ENCODE results near the gene TSPEAR.

The TSPEAR gene

GRCh38 chr21:44739316-44739715 is 27.9 kb upstream of the TSPEAR start:
- DNase-seq: no peak

DNA sequence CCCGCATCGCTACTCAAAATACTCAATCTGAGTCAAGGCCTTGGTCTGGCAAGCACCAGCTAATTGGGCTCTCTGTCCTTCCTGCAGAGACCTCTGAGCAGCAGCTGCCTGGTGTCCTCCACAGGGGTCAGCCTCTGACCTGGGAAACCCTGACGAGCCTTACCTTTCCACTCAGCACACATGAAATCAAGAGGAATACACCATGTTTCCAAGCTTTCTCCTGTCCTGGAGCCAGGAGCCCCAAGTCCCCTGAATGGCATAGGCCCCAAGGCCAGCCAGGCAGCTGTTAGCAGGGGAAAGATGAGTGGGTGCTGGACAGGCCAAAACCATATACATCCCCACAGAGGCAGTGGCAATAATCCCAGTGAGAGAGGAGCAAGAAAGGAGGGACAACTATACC is 27.2 kb upstream of the TSPEAR start:
- no peak for DNase-seq

GRCh38 chr21:44737706-44738354 is 26.5 kb upstream of the TSPEAR start:
- DNase-seq: no peak

DNA sequence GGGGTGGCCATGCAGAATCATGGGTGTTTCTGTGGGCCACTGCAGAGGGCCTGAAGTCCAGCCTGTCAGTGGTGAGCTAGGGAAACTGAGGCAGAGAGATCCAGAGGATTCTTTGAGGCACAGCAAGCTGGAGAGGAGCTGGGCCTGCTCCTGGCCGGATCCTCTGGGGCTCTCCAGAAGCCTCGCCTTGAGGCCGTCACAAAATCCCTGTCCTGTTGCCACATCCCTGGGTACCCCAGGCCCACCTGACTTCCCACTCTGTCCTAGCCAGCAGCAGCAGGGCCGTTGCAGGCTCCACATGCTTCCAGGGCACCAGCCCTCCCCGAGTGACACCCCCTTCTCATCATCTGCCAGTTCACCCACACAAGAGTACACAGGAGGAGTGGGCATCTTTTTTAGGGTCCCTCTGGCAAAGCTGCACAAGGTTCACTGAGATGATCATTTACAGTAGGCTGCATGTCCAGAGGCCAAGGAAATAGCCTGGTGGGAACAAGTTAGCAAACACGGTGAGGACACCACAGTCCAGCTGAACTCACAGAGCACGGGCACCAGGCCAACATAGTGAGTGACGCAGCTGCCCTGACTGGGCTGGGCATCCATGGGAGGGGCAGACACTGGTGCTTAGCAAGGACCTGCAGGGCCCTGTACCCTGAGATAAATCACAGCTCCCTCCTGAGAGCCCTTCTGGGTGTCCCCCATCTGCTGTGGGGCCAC is 25.1 kb upstream of the TSPEAR start:
- DNase-seq: no peak

GRCh38 chr21:44735821-44736220 is 24.4 kb upstream of the TSPEAR start:
- DNase-seq: no peak

- DNase-seq: no peak
Measured at GRCh38 chr21:44734841-44735240, 23.5 kb upstream of the TSPEAR start.

GRCh38 chr21:44734026-44734745 is 22.8 kb upstream of the TSPEAR start:
- no peak for DNase-seq

DNA sequence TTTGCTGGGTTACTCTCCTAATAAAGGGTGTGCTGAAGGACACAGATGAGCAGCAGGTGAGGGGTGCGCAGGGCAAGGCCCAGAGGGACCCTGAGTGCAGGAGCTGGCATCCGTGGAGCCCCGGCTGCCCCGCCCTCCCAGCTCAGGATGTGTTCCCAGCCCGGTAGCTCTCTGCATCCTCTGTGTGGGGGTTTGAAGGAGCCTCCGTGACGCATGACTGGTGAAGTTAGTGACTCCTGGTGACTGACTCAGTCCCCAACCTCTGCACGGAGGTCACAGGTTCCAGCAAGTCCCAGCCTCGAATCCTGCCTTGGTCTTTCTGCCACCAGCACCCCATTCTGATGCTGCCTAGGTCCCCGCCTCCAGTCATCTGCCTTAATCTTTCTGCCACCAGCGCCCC is 21.6 kb upstream of the TSPEAR start:
- no peak for DNase-seq

- no peak for DNase-seq
Measured at GRCh38 chr21:44732263-44732662, 20.9 kb upstream of the TSPEAR start.

DNA sequence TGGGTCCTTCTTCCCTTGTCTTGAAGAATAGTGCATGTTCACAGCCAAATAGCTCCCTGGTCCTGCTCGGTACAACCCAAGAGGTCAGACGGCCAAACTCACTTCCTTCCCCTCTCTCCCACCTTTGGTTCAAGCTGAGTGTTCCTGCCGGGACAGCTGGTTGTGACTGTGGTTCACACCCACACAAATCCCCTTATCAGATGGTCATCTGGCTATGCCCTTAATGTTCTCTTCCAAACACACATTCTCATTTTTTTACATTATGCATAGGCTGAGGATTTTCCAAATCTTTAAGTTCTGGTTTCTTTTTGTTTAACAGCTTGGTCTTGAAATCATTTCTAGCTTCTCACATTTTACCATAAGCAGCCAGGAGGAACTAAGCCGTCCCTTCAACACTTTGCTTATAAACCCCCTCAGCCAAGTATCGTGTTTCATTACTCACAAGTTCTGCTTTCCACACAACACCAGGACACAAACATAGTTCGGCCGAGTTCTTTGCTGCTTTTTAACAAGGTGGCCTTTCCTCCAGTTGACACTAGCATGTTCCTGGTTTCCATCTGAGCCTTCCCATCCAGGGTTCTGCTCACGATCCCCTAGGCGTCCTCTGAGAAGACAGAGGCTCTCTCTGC is 19.7 kb upstream of the TSPEAR start:
- DNase-seq: peak; percentile 11

GRCh38 chr21:44730028-44730395 is 18.6 kb upstream of the TSPEAR start:
- DNase-seq: no peak

DNA sequence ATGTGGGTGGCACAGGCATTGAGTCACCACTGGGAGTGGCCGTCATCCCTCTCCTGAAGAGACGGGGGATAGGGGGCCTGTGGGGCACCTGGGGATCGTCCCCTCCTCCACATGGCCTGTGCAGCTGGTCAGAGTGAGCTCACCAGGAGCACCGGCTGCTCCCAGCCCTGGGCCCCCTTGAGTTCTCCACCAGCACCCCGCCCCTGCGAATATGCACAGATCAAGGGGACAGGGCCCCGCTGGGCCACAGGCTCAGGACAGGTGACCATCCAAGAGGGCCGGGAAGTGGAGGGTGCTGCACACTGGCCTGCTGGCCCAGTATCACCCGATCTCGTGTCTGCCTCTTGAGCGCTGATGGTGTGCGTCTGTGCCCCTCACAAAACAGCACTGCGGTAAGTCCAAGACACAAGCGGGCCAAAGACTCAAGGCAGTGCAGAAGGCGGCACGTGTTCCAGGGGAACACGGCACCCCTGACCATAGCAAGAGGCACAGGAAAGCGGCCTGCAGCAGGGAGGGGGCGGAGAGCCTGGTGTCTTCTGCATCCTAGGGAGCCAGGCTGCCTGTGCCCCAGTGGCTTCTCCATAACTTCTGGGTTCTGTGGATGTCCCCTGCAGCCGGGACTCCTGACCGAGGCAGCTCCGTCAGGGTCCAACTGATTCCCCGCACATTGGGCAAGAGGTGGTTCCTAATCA is 18.1 kb upstream of the TSPEAR start:
- no peak for DNase-seq

- DNase-seq: no peak
Measured at GRCh38 chr21:44728716-44729115, 17.3 kb upstream of the TSPEAR start.

DNA sequence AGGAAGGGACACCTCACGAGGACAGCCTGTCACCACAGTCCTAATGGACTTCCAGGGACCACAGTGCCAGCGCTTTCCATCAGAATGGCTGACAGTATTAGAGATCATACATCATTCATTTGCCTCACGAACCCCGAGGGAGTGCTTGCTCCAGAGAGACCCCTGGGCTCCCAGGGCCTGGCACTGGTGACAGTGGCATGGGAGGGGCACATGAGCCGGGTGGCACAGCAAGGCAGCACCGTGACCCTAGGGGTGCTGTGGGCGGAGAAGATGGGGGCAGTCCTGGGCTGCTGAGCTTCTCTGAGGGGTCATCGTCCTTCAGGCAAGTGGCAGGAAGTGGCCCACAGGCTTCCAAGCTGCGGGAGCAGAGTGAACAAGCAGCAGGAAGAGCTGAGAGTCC is 16.4 kb upstream of the TSPEAR start:
- no peak for DNase-seq

GRCh38 chr21:44727321-44727720 is 15.9 kb upstream of the TSPEAR start:
- no peak for DNase-seq

DNA sequence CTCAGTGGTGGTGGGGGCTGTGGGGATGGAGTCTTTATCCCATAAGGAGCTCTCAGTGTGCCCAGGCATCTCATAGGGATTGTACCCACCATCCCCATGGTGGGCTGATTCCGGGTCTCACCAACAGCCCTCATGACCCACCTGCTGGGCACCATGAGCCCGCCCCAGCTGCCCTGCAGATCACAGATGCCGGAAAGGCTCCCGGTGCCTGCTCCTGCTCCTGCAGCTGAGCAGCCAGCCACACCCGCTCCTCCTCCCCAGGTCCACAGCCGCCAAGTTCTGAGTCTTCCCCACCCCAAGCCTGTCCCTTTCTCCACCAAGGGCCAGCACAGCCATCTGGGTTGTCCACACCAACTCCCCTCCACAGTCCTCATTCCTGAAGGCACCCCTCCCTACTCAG is 15.5 kb upstream of the TSPEAR start:
- DNase-seq: no peak

DNA sequence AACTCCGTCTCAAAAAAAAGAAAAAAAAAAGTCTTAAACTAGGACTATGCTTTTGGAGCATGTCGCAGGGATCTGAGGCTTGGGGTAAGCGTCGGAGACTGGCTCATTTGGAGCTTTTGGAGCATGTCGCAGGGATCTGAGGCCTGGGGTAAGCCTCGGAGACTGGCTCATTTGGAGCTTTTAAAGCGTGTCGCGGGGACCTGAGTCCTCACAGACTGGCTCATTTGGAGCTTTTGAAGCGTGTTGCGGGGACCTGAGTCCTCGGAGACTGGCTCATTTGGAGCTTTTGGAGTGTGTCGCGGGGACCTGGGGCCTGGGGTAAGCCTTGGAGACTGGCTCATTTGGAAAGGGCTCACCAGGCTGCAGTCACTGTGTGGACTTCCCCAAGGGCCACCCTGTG is 13.6 kb upstream of the TSPEAR start:
- no peak for DNase-seq

- DNase-seq: no peak
Measured at GRCh38 chr21:44724196-44724595, 12.8 kb upstream of the TSPEAR start.

DNA sequence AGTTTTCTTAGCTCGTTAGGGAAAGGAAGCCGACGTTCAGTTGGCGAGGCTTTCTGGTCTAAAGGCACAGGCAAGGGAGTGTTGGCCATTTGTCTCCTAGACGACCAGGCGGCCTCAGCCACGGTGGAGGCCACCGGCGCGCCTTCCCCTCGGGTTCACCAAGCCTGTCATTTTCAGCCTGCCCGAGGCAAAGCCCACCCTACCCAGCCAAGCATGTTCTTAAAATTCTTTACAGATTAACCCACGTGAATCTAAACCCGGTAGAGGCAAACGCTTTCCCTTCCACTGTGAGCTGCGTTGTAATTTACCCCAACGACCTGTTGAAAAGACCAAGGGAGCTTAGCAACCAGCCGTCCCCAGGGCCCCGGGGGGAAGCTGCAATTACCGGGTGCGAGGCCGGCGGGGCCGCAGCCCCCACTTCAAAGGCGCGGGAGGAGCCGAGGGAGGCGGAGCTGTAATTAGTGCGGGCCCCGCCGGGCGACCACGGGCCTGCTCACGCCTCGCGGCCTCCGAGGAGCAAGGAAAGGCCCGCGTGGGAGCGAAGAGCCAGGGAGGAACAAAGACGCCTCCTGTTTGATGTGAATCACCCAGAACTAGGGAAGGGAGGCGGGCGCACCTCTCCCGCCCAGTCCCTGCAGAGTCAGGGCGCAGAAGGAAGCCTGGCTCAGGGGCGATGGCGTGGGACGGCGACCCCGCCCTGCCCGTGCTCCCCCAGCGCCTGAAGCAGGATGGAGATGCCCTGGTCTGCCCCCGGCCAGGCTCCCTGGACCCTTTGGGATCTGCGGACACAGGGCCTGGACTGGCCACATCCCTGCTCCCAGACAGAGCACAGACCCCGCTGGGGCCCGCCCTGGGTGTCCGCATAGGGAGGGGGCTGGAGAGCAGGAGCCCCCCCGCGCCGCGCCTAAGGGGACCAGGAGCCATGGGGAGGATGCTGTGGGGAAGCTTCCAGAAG is 12.1 kb upstream of the TSPEAR start:
- no peak for DNase-seq

DNA sequence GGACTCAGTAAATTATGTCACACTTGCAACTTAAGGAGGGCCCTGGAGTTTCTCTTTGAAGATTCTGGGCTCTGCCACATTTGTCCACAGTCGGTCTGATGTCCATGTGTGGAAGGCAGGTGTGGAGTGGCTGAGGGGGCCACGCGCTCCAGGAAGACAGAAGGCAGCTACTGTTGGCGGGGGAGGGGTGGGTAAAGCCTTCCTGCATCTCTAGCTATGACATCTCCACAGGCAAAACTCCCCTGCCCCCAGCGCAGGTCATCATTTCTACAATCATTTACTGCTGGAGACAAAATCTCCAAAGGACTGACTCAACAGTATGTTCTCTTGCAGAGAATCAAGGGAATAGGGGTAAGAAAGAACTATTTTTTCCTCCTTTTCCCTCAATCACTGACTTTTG is 11.4 kb upstream of the TSPEAR start:
- no peak for DNase-seq

DNA sequence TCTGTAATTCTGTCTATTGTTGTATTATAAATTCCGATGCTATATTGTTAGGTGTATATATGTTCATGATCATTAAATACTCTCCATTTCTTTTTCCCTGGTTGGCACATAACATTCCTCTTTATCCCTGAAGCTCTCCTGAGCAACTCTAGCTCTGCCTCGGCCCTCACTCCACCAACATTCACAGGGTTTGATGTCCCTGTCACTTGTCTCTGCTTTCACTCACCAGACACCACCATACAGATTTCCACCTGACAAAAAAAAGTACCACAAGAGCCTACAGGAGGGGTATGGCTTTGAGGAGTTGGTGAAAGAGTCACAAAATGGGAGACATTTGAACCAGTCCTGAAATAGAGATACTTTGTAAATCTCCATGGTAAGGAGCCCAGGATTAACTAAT is 8.8 kb upstream of the TSPEAR start:
- DNase-seq: no peak

DNA sequence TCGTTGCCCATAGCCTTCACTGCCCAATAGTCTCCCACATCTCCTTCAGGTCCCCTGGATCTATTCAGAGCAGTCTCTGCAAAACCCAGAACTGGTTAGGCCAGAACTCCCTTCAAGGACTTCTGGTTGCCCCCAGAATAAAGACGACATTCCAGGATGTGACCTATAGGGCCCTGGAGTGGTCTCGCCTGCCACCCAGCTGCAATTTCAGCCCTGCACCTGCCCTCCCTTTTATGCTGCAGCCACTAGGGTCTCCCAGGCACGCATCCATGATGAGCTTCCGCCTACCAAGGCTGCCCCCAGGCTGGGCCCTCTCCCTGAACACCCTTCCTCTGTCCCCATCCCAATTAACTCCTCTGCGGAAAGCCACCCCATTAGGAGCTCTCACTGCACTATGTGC is 7.2 kb upstream of the TSPEAR start:
- no peak for DNase-seq

Measured in inflammatory macrophage treated with lipopolysaccharide for 4 hours (primary cell).